ENCODE data around the gene CEP112.

- TF ChIP-seq, protein P1, sequence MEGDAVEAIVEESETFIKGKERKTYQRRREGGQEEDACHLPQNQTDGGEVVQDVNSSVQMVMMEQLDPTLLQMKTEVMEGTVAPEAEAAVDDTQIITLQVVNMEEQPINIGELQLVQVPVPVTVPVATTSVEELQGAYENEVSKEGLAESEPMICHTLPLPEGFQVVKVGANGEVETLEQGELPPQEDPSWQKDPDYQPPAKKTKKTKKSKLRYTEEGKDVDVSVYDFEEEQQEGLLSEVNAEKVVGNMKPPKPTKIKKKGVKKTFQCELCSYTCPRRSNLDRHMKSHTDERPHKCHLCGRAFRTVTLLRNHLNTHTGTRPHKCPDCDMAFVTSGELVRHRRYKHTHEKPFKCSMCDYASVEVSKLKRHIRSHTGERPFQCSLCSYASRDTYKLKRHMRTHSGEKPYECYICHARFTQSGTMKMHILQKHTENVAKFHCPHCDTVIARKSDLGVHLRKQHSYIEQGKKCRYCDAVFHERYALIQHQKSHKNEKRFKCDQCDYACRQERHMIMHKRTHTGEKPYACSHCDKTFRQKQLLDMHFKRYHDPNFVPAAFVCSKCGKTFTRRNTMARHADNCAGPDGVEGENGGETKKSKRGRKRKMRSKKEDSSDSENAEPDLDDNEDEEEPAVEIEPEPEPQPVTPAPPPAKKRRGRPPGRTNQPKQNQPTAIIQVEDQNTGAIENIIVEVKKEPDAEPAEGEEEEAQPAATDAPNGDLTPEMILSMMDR (IDR thresholded peaks at IDR 0.05; ENCODE audit: low read depth, low read length, missing input control): no peak
- no peak for TF ChIP-seq ATF3 (IDR thresholded peaks at IDR 0.05)
These were observed 289.8 kb downstream of the CEP112 start for GRCh38 chr17:65902155-65902554.

Data from liver (tissue), 3 donors.